DOHH2 (cell line): ENCODE results near the gene HEPHL1.

Experiments used
- EZH2phosphoT487 ChIP-seq: fragments of 200-600 bp; sonication (generic); IDR thresholded peaks from 2 replicates; pipeline ENCODE4 v1.6.1; 2017; ENCODE audit warnings: borderline replicate concordance, mild to moderate bottlenecking, antibody characterized with exemption, low read length, moderate library complexity, mixed read lengths
- TF ChIP-seq, protein P1 (sequence below): fragments of 200-600 bp; sonication (generic); IDR thresholded peaks from one replicate; pipeline ENCODE4 v1.5.1; 2014; ENCODE audit warnings: antibody characterized with exemption, mild to moderate bottlenecking, low read depth, low read length; ENCODE audit not compliant: poor library complexity, severe bottlenecking

DNA sequence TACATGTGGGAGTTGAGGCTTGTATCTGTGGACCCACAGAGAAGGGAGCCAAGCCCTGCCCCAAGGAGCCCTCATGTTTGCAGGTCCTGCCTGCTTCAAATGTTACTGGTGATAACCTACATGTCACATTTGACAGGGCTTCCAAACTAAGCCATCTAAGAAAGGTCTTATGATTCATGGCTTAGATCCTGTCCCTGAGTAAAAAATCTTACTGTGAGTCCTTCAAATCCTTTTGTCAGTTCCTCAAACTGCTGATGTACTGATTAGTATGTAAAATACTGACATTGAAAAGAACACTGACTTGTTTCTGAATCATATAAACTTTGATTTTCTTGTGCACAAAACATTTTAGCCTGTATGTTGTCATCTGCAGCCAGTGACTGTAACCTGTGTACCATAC is 106.5 kb downstream of the HEPHL1 start:
- TF ChIP-seq, protein P1, sequence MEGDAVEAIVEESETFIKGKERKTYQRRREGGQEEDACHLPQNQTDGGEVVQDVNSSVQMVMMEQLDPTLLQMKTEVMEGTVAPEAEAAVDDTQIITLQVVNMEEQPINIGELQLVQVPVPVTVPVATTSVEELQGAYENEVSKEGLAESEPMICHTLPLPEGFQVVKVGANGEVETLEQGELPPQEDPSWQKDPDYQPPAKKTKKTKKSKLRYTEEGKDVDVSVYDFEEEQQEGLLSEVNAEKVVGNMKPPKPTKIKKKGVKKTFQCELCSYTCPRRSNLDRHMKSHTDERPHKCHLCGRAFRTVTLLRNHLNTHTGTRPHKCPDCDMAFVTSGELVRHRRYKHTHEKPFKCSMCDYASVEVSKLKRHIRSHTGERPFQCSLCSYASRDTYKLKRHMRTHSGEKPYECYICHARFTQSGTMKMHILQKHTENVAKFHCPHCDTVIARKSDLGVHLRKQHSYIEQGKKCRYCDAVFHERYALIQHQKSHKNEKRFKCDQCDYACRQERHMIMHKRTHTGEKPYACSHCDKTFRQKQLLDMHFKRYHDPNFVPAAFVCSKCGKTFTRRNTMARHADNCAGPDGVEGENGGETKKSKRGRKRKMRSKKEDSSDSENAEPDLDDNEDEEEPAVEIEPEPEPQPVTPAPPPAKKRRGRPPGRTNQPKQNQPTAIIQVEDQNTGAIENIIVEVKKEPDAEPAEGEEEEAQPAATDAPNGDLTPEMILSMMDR, result no peak
- no peak for TF ChIP-seq EZH2phosphoT487
